GM19438 (cell line): ENCODE data around the gene CHST15.

Experiments
- ATAC-seq: cut with Tn5 transposase; IDR thresholded peaks from one replicate; pipeline ENCODE4 v1.9.1; 2021; ENCODE audit warnings: low read depth; ENCODE audit not compliant: unreplicated experiment

Gene CHST15

GRCh38 chr10:124016804-124017375 is 76.5 kb downstream of the CHST15 start:
- ATAC-seq = no peak

GRCh38 chr10:124015991-124016390 is 77.4 kb downstream of the CHST15 start:
- no peak for ATAC-seq

- ATAC-seq = no peak
These were observed 78.8 kb downstream of the CHST15 start for GRCh38 chr10:124014416-124015154.

GRCh38 chr10:124013916-124014315 is 79.5 kb downstream of the CHST15 start:
- no peak for ATAC-seq

- ATAC-seq = no peak
These were observed 80.4 kb downstream of the CHST15 start for GRCh38 chr10:124012991-124013390.

- ATAC-seq = no peak
These were observed 80.8 kb downstream of the CHST15 start for GRCh38 chr10:124012583-124012982.

- ATAC-seq = no peak
These were observed 81.3 kb downstream of the CHST15 start for GRCh38 chr10:124012066-124012465.

GRCh38 chr10:124011464-124011863 is 81.9 kb downstream of the CHST15 start:
- ATAC-seq = no peak

GRCh38 chr10:124010563-124011131 is 82.8 kb downstream of the CHST15 start:
- no peak for ATAC-seq

- ATAC-seq = no peak
These were observed 83.4 kb downstream of the CHST15 start for GRCh38 chr10:124010024-124010423.

- no peak for ATAC-seq
These were observed 84.0 kb downstream of the CHST15 start for GRCh38 chr10:124009231-124010015.

- no peak for ATAC-seq
These were observed 84.7 kb downstream of the CHST15 start for GRCh38 chr10:124008681-124009080.

GRCh38 chr10:124008187-124008586 is 85.2 kb downstream of the CHST15 start:
- no peak for ATAC-seq

GRCh38 chr10:124007773-124008145 is 85.6 kb downstream of the CHST15 start:
- no peak for ATAC-seq

GRCh38 chr10:124007102-124007772 is 86.2 kb downstream of the CHST15 start:
- ATAC-seq = no peak

- no peak for ATAC-seq
These were observed 86.9 kb downstream of the CHST15 start for GRCh38 chr10:124006526-124006925.

GRCh38 chr10:124005991-124006392 is 87.4 kb downstream of the CHST15 start:
- ATAC-seq = no peak

- ATAC-seq = no peak
These were observed 88.3 kb downstream of the CHST15 start for GRCh38 chr10:124005091-124005490.

GRCh38 chr10:124004663-124005004 is 88.8 kb downstream of the CHST15 start:
- no peak for ATAC-seq

GRCh38 chr10:124003871-124004662 is 89.3 kb downstream of the CHST15 start:
- no peak for ATAC-seq
